SH-SY5Y (cell line): ENCODE measurements around the gene DELE1.

Source experiments
- GATA2 ChIP-seq: IDR thresholded peaks from 2 replicates; pipeline ENCODE4 v1.6.1; 2011; ENCODE audit warnings: mild to moderate bottlenecking, low read depth, low read length
- GATA3 ChIP-seq: IDR thresholded peaks from 2 replicates; pipeline ENCODE4 v1.6.1; 2011; ENCODE audit warnings: low read depth, mild to moderate bottlenecking, low read length, moderate library complexity

DNA sequence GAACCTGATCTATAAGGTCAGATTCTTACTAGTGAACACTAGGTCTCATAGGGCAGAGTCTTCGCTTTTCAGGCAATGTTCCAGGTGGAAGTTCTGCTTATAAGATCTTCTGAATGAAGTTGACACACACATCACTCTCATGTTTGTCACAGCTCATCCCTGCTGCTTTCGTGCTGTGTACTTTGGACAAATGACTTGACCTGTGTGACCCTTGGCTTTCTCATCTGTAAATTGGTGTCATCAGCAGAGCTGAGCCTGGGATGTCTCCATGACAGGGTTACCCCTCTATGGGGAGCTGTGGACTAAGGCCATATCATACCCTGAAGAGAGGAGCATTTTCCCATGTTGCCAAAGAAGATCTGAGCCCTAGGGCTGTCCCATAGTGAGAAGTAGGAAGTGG, 2.8 kb downstream of the DELE1 start:
- TF ChIP-seq GATA2, result no peak
- no peak for TF ChIP-seq GATA3
